ENCODE results near the gene RAB33B. TPM values are rescaled to one million over a fixed set of nuclear protein-coding genes. Genes with fewer than 3 reads are reported as not detected.
A peak's percentile ranks its signal among the peaks of the same experiment; 100 is the strongest.

Gene RAB33B
- total RNA-seq, 2 experiments from 2014 or later: 9.2 to 11.7 TPM

- H3K4me3 ChIP-seq (ENCODE audit: low read depth, low read length, poor library complexity, severe bottlenecking): peak overlapping the region; percentile 82
- peak overlapping the region; percentile 88 for H3K27ac ChIP-seq (ENCODE audit: low read depth, low read length, poor library complexity, severe bottlenecking)
- intact Hi-C loops (cut with micrococcal nuclease; ENCODE audit: unreplicated experiment): loop anchor here (1.0 to 10.0 kb wide), 9 partner anchors 37 to 1209 kb away; partner anchors contain the start of genes MAML3 and SLC7A11
- H3K9me3 ChIP-seq (ENCODE audit: low read length): no peaks in the 10 kb centered on the region
- peak overlapping the region; percentile 75 for H2AFZ ChIP-seq (ENCODE audit: low read length)
- H3K9me2 ChIP-seq (ENCODE audit: insufficient read depth, low read length): no peaks in the 10 kb centered on the region
- ChIA-PET POLR2A (interaction anchor here (0.6 to 2.0 kb wide), 12 partner anchors 12 to 373 kb away, joined by 3 to 10 read pairs (median 4); partner anchors contain the start of gene SETD7), CTCF (ENCODE audit: unreplicated experiment) (interaction anchor here (0.6 to 1.5 kb wide), 2 partner anchors 103 to 119 kb away, joined by 4 to 5 read pairs; partner anchors contain the start of gene SETD7)
- H3K4me2 ChIP-seq (ENCODE audit: low read length): peak overlapping the region; percentile 100
- peaks cover 22% of the 10 kb centered on the region; the same call in 1 of the 2 replicates for H4K20me1 ChIP-seq (ENCODE audit: insufficient read depth, low read length)
- peaks cover 63% of the 10 kb centered on the region for H3K79me2 ChIP-seq (ENCODE audit: insufficient read depth, low read depth, low read length)
- BruUV-seq (replicated peaks): no TSS peak
- H3K36me3 ChIP-seq (ENCODE audit: insufficient read depth, low read length): 0 out of 2 replicates have a peak, but pooled peaks cover 5% of the 10 kb centered on the region
- TF ChIP-seq, protein P1, sequence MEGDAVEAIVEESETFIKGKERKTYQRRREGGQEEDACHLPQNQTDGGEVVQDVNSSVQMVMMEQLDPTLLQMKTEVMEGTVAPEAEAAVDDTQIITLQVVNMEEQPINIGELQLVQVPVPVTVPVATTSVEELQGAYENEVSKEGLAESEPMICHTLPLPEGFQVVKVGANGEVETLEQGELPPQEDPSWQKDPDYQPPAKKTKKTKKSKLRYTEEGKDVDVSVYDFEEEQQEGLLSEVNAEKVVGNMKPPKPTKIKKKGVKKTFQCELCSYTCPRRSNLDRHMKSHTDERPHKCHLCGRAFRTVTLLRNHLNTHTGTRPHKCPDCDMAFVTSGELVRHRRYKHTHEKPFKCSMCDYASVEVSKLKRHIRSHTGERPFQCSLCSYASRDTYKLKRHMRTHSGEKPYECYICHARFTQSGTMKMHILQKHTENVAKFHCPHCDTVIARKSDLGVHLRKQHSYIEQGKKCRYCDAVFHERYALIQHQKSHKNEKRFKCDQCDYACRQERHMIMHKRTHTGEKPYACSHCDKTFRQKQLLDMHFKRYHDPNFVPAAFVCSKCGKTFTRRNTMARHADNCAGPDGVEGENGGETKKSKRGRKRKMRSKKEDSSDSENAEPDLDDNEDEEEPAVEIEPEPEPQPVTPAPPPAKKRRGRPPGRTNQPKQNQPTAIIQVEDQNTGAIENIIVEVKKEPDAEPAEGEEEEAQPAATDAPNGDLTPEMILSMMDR (conservative IDR thresholded peaks at IDR 0.05; ENCODE audit: low read length): peak; percentile 48; the same call in 1 of the 2 replicates
- no peak for TF ChIP-seq EZH2phosphoT487 (IDR thresholded peaks at IDR 0.05; ENCODE audit: borderline replicate concordance, low read depth, low read length)
- peaks cover 43% of the 10 kb centered on the region for H3K4me1 ChIP-seq (ENCODE audit: insufficient read depth, low read length, poor library complexity, severe bottlenecking)
- peak; percentile 97 for DNase-seq (ENCODE audit: low spot score)
Observed at GRCh38 chr4:139453371-139454110, 380 bp upstream of the RAB33B start.

- Histone ChIP-seq H3K4me1 (ENCODE audit: insufficient read depth, low read length, poor library complexity, severe bottlenecking) (peaks cover 43% of the 10 kb centered on the region), H3K27ac (ENCODE audit: low read depth, low read length, poor library complexity, severe bottlenecking) (peak overlapping the region; percentile 88), H3K9me3 (ENCODE audit: low read length) (no peaks in the 10 kb centered on the region), H3K9me2 (ENCODE audit: insufficient read depth, low read length) (no peaks in the 10 kb centered on the region), H3K79me2 (ENCODE audit: insufficient read depth, low read depth, low read length) (peaks cover 70% of the 10 kb centered on the region), H3K4me2 (ENCODE audit: low read length) (peak overlapping the region; percentile 100), H3K36me3 (ENCODE audit: insufficient read depth, low read length) (0 out of 2 replicates have a peak, but pooled peaks cover 2% of the 10 kb centered on the region), H2AFZ (ENCODE audit: low read length) (peak overlapping the region; percentile 75; the same call in 1 of the 2 replicates), H3K4me3 (ENCODE audit: low read depth, low read length, poor library complexity, severe bottlenecking) (peak overlapping the region; percentile 82), H4K20me1 (ENCODE audit: insufficient read depth, low read length) (peaks cover 22% of the 10 kb centered on the region; the same call in 1 of the 2 replicates)
- CTCF ChIA-PET (ENCODE audit: unreplicated experiment): no interaction called here
- POLR2A ChIA-PET: interaction anchor here (0.5 to 1.2 kb wide), 3 partner anchors 20 to 264 kb away, joined by 4 to 5 read pairs (median 4); no protein-coding TSS in a partner anchor
- DNase-seq (ENCODE audit: low spot score): peak; percentile 18
- BruUV-seq (replicated peaks): no TSS peak
- no peak for TF ChIP-seq EZH2phosphoT487 (IDR thresholded peaks at IDR 0.05; ENCODE audit: borderline replicate concordance, low read depth, low read length)
- TF ChIP-seq, protein P1 (conservative IDR thresholded peaks at IDR 0.05; ENCODE audit: low read length): no peak
- intact Hi-C loops (cut with micrococcal nuclease; ENCODE audit: unreplicated experiment): loop anchor here (10.0 kb wide), 1 partner anchor 1210 kb away; the partner anchor contains the start of gene SLC7A11
Observed at GRCh38 chr4:139455126-139455538, 1.2 kb downstream of the RAB33B start.

Measured in OCI-LY7 (cell line).